Keratinocyte (primary cell): ENCODE data around the gene BFSP2.

ENCODE experiments used
- CTCF ChIP-seq, 3 experiments: IDR thresholded peaks in 1 of 3; conservative IDR thresholded peaks in 1 of 3; optimal IDR thresholded peaks in 1 of 3; 2 replicates in 2 of 3; 3 replicates in 1 of 3; pipeline versions ENCODE3 to v1.5.1; 2011; ENCODE audit warnings: low read length in 3 of 3, mild to moderate bottlenecking in 3 of 3, moderate library complexity in 2 of 3, control low read depth in 1 of 3, inconsistent platforms in 1 of 3; ENCODE audit not compliant: insufficient read depth in 2 of 3; ENCODE audit errors: extremely low read depth in 1 of 3
- EZH2 ChIP-seq: IDR thresholded peaks from one replicate; pipeline ENCODE4 v1.6.1; 2012; ENCODE audit warnings: inconsistent platforms, mild to moderate bottlenecking, low read length, moderate library complexity

- TF ChIP-seq CTCF (optimal IDR thresholded peaks at IDR 0.05 in 1 of 3, IDR thresholded peaks at IDR 0.05 in 1 of 3, conservative IDR thresholded peaks at IDR 0.05 in 1 of 3; ENCODE audit: extremely low read depth in 1 of 3, insufficient read depth in 2 of 3, low read length in 3 of 3) (no peak), EZH2 (no peak)
These were observed 74.5 kb downstream of the BFSP2 start for GRCh38 chr3:133474251-133474801.
